GM03348 (cell line): ENCODE data around the gene C1orf198.
A peak's percentile ranks its signal among the peaks of the same experiment; 100 is the strongest.
"Not testable (repeated sequence)": the region's sequence is repeated elsewhere in the genome, so short reads cannot be mapped to it uniquely, and the experiment has no call there.

ENCODE experiments used
- DNase-seq: peaks from one replicate; pipeline ENCODE4 v3.0.0; 2012; ENCODE audit warnings: low spot score

Gene C1orf198

DNA sequence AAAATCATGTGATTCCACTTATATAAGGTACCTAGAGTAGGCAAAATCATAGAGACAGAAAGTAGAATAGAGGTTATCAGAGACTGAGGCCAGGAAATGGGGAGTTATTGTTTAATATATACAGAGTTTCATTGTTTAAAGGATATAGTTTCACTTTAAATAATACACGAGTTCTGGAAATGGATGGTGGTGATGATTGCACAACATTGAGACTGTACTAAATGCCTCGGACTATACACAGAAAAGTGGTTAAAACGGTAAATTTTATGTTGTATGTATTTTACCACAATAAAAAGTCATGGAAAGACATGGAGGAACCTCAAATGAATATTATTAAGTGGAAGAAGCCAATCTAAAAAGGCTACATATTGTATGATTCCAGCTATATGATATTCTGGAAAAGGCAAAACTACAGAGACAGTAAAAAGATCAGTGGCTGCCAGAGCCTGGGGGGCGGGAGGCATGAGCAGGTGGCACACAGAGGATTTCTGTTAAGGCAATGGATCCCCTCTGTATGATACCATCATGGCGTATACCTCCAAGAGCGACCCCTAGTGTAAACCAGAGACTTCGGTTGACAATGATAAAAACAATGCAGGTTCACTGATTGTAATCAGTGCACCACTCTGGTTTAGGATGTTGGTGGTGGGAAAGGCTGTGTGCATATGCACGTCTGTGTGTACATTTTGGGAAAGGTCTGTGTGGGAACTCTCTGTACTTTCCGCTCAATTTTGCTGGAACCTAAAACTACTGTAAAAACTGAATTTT is 7.5 kb downstream of the C1orf198 start:
- no peak for DNase-seq

GRCh38 chr1:230858918-230859729 is 9.2 kb downstream of the C1orf198 start:
- no peak for DNase-seq

- no peak for DNase-seq
Observed at GRCh38 chr1:230858236-230858820, 10.0 kb downstream of the C1orf198 start.

- no peak for DNase-seq
Observed at GRCh38 chr1:230857822-230858221, 10.5 kb downstream of the C1orf198 start.

DNA sequence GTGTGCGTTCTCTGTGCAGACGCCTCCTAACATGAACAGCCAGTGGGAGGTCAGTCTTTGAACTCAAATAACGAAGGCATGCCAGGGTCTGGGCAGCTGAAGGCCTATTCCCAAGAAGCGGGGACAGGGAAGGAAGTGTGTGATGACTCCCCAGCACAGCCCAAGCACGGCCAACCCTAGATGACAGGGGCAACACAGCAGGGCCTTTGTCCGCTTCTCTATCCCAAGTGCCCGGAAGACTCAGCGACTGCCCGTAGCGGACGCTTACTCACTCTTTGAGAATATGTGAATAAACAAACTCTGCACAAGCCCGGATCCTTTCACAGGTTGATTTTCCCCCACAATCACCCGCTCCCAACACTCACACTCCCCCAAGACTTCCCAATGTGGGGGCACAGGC is 11.2 kb downstream of the C1orf198 start:
- no peak for DNase-seq

GRCh38 chr1:230855886-230856285 is 12.4 kb downstream of the C1orf198 start:
- no peak for DNase-seq

- no peak for DNase-seq
Observed at GRCh38 chr1:230854423-230854822, 13.9 kb downstream of the C1orf198 start.

DNA sequence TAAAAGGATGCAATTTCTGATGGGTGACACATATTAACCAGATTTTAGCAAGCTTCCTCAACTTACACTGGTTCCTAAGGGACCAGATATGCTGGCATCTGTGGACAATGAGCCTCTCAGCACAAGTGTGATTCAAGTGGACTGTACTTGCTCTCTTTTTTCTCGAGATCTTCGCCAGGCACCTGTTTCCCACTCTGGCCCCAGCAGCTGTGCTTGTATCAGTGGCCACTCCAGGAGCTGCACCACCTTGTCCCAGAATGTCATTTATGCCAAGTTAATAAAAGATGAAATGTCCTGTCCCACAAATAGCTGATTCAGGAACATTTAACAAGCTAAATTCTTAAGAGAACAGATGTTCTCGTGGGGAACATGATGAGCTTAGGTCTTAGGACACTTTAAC is 14.6 kb downstream of the C1orf198 start:
- DNase-seq, result no peak

- DNase-seq, result no peak
Observed at GRCh38 chr1:230852959-230853358, 15.4 kb downstream of the C1orf198 start.

- DNase-seq, result peak; percentile 68
Observed at GRCh38 chr1:230851291-230851691, 17.0 kb downstream of the C1orf198 start.

DNA sequence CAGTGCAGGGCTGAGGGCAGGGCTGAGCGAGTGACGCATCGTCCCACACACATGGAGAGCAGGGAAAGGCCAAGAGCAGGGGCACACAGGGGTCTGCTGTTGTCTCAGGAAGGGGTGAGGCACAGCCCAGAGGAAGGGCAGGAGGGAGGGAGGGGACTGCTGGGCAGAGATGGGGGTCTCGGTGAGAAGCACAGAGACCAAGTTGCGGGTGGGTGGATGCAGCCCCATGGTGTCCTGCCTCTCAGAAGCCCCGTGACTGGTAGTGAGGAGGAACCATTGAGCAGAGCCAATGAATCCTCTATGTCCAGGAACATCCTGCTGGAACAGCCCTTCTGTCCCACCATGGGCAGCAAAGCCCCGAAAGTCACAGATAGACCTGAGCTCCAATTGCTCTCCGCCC is 17.8 kb downstream of the C1orf198 start:
- DNase-seq, result no peak

GRCh38 chr1:230849451-230850224 is 18.7 kb downstream of the C1orf198 start:
- peak; percentile 89 for DNase-seq

DNA sequence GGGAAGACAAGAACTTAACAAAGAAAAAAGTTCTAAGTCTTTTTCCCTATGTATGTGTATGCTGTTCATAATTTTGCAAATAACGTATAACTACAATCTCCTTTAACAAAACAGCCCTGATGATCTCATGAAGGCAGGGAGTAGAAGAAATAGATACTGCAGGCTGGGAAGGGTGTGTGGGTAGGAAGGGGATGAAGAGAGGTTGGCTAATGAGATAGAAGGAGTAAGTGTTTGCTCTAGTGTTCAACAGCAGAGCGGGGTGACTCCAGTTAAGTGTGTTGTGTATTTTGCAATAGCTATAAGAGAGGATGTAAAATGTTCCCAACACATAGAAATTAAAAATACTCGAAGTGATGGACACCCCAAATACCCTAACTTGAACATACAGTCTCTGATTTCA is 20.1 kb downstream of the C1orf198 start:
- DNase-seq, result no peak

DNA sequence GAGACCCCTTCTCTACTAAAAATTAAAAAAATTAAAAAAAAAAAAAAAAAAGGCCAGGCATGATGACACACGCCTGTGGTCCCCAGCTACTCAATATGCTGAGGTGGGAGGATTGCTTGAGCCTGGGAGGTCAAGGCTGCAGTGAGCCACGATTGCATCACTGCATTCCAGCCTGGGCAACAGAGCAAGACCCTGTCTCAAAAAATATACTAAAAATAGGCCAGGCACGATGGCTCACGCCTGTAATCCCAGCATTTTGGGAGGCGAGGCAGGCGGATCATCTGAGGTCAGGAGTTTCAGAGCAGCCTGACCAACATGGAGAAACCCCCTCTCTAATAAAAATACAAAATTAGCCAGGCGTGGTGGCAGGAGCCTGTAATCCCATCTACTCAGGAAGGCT is 23.1 kb downstream of the C1orf198 start:
- DNase-seq, result not testable (repeated sequence)

DNA sequence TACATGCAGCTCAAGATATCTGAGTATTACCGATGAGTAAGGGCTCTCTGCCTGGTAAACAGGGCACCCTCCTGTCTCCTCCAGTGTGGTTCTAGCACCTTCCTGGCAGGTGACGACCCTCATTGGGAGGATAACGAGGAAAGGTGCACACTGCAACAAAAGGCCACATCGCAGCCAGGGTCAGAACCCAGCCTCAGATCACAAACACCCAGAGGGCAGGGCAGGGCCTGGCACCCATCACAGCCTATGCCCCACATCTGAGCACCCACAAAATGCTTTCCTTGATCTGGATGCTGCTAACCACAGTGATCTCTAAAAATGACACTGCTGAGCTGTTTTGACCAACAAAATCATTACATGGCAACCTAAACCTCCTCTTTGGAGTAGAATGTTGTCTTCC is 23.8 kb downstream of the C1orf198 start:
- no peak for DNase-seq

DNA sequence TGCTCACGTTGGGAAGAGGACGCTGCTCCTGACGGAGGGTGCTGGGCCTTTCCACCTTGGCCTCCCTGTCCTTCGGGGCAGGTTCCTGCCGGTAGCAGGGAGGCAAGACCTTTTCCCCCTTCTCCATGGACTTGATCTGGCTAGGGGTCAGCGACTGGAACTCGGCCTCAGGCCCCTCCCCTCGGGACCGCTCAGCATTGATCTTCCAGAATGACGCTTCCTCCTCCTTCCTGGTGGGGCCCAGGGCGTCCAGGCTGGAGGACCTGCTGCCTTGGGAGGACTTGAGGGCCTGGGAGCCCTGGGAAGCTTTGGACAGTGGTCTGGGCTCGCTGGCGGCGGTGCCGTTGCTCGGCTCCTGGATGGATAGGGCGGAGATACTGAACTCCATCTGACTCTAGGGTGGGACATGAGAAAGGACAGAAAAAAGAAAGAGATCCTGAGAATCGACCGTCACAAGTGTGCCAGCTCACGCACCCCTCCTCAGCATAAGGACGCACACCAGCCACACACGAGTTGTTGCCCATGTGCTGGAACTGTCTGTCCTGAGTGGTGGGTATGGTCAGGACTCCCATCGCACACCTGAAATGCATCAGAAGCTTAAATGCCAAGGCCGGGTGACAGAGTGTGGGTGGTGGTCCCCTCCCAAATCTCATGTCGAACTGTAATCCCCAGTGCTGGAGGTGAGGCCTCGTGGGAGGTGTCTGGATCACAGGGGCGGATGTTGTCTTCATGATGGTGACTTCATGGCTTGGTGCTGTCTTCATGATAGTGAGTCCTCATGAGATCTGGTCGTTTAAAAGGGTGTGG is 24.6 kb downstream of the C1orf198 start:
- no peak for DNase-seq

- no peak for DNase-seq
Observed at GRCh38 chr1:230842801-230843200, 25.5 kb downstream of the C1orf198 start.

GRCh38 chr1:230839173-230839572 is 29.1 kb downstream of the C1orf198 start:
- DNase-seq, result no peak

- no peak for DNase-seq
Observed at GRCh38 chr1:230836793-230837192, 31.5 kb downstream of the C1orf198 start.

- no peak for DNase-seq
Observed at GRCh38 chr1:230836347-230836746, 32.0 kb downstream of the C1orf198 start.

DNA sequence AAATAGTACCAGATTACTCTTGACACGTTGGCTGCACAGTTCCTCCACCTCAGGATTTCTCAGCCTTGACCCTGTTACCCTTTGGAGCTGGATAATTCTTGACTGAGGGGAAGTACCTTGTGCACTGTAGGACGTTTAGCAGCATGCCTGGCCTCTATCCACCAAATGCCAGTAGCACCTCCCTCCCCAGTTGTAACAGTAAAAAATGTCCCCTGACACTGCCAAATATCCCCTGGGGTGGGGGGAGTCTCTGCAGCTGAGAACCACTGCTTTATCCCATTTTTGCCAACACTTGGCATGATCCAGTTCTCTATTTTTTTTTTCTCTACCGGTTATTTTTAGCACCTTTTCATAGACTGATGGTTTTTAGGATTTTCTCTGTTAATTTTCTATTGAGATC is 34.0 kb downstream of the C1orf198 start:
- DNase-seq, result no peak
